K562 (cell line): ENCODE results near the gene KDM2A. TPM values are rescaled to one million over a fixed set of nuclear protein-coding genes. Genes with fewer than 3 reads are reported as not detected.

Experiments used
- ATAC-seq: fragments of 200-7000 bp; cut with Tn5 transposase; 3 replicates; pipeline ENCODE4 v1.9.1; 2020; ENCODE audit warnings: moderate library complexity
- BruUV-seq: library from RNA; stranded (reverse); fragments of 400-500 nt; replicated peaks from 2 replicates; lab custom pipeline; 2021; lab: Mats Ljungman, UMichigan
- CTCF ChIA-PET: fragments of 300-600 bp; formaldehyde crosslinking; extraction: SDS; loops from one replicate; lab custom pipeline; 2021; ENCODE audit warnings: low intra/inter-chr PET ratio; lab: Yijun Ruan, JAX
- POLR2A ChIA-PET: fragments of 300-600, 350-650 bp; sonication (Branson Sonifier 250); formaldehyde crosslinking; extraction: SDS; loops from one replicate; lab custom pipeline; 2021; ENCODE audit warnings: antibody characterized with exemption, inconsistent platforms; lab: Yijun Ruan, JAX
- DNase-seq, 4 experiments: peaks; one replicate each; pipeline versions ENCODE4 v3.0.0 to v3.0.0-alpha.2; 2011 to 2018; ENCODE audit warnings: low spot score in 3 of 4, mixed read lengths in 3 of 4; ENCODE audit errors: extremely low read depth in 1 of 4
- FAIRE-seq: peaks from 2 replicates; lab custom pipeline; 2011; peaks lifted over from hg19 to GRCh38; lab: Jason Lieb, UNC
- H2AFZ ChIP-seq: 2 replicates; pipeline ENCODE4 v1.6.0; 2011; ENCODE audit warnings: low read depth, low read length, control low read depth, inconsistent platforms
- H3K27ac ChIP-seq: fragments of 200-600 bp; 3 replicates; pipeline ENCODE4 v1.8.0; 2011; ENCODE audit warnings: low read depth, mild to moderate bottlenecking, control low read depth, inconsistent platforms, low read length, moderate library complexity, mixed read lengths; ENCODE audit errors: extremely low read depth
- H3K27me3 ChIP-seq, 2 experiments: fragments of 300-600 bp in 1 of 2; 2 replicates in 1 of 2; 3 replicates in 1 of 2; pipeline versions ENCODE4 v1.6.0 to v1.8.0; 2011; ENCODE audit warnings: inconsistent platforms in 2 of 2, low read length in 2 of 2, mild to moderate bottlenecking in 1 of 2, mixed read lengths in 1 of 2, moderate library complexity in 1 of 2; ENCODE audit not compliant: control insufficient read depth in 2 of 2, insufficient read depth in 2 of 2
- H3K36me3 ChIP-seq: fragments of 300-600 bp; 3 replicates; pipeline ENCODE4 v1.8.0; 2011; ENCODE audit warnings: mild to moderate bottlenecking, low read length, inconsistent platforms; ENCODE audit not compliant: control insufficient read depth, insufficient read depth
- H3K4me1 ChIP-seq, 2 experiments: fragments of 200-600 bp in 1 of 2; replicated peaks in 1 of 2; 2 replicates in 1 of 2; 3 replicates in 1 of 2; pipeline versions ENCODE4 v1.5.1 to v1.8.0; 2011; ENCODE audit warnings: inconsistent platforms in 2 of 2, low read length in 2 of 2, mild to moderate bottlenecking in 1 of 2, mixed read lengths in 1 of 2, moderate library complexity in 1 of 2; ENCODE audit not compliant: control insufficient read depth in 2 of 2, insufficient read depth in 2 of 2
- H3K4me2 ChIP-seq: 2 replicates; pipeline ENCODE4 v1.6.1; 2011; ENCODE audit warnings: low read length, control low read depth, inconsistent platforms, mixed read lengths; ENCODE audit not compliant: insufficient read depth
- H3K4me3 ChIP-seq: fragments of 200-600 bp; sonication (generic), shearing (Covaris generic); 2 replicates; pipeline ENCODE4 v1.5.1; 2016; ENCODE audit warnings: control low read depth, inconsistent platforms
- H3K79me2 ChIP-seq: fragments of 200-600 bp; 3 replicates; pipeline ENCODE4 v1.8.0; 2011; ENCODE audit warnings: low read length, inconsistent platforms; ENCODE audit not compliant: control insufficient read depth, insufficient read depth
- H3K9ac ChIP-seq, 2 experiments: 2 replicates each; pipeline versions ENCODE4 v1.6.0 to v1.6.1; 2011; ENCODE audit warnings: low read depth in 2 of 2, low read length in 2 of 2, control low read depth in 1 of 2, inconsistent platforms in 1 of 2, mild to moderate bottlenecking in 1 of 2, mixed read lengths in 1 of 2; ENCODE audit not compliant: insufficient read depth in 1 of 2
- H3K9me1 ChIP-seq: one replicate; pipeline ENCODE4 v1.6.0; 2011; ENCODE audit warnings: inconsistent platforms, mild to moderate bottlenecking, low read length, moderate library complexity; ENCODE audit not compliant: control insufficient read depth, insufficient read depth
- H3K9me3 ChIP-seq: replicated peaks from 2 replicates; pipeline ENCODE4 v1.5.1; 2011; ENCODE audit warnings: low read depth, low read length, inconsistent platforms; ENCODE audit not compliant: control insufficient read depth, insufficient read depth
- H4K20me1 ChIP-seq: replicated peaks from 2 replicates; pipeline ENCODE4 v1.6.1; 2011; ENCODE audit warnings: low read length, inconsistent platforms, mixed read lengths; ENCODE audit not compliant: control insufficient read depth, insufficient read depth
- GTF3C2 ChIP-seq: IDR thresholded peaks from 3 replicates; pipeline ENCODE4 v1.6.1; 2011; ENCODE audit warnings: borderline replicate concordance, mild to moderate bottlenecking, moderate library complexity; ENCODE audit not compliant: insufficient read length; ENCODE audit errors: extremely low read depth
- HES1 ChIP-seq: fragments of 450-650 bp; IDR thresholded peaks from 2 replicates; pipeline ENCODE4 v1.6.1; 2016; ENCODE audit warnings: low read depth, mild to moderate bottlenecking, moderate library complexity
- PKNOX1 ChIP-seq: fragments of 450-650 bp; IDR thresholded peaks from 2 replicates; pipeline ENCODE4 v1.6.1; 2016
- PML ChIP-seq: IDR thresholded peaks from 2 replicates; pipeline ENCODE4 v1.6.1; 2012; ENCODE audit warnings: low read length, inconsistent platforms
- POLR2AphosphoS5 ChIP-seq: IDR thresholded peaks from 2 replicates; pipeline ENCODE4 v1.6.1; 2011; ENCODE audit warnings: mild to moderate bottlenecking, low read depth, low read length, moderate library complexity; ENCODE audit not compliant: control insufficient read depth, insufficient read depth
- STAT6 ChIP-seq: sonication (generic); formaldehyde crosslinking; IDR thresholded peaks from 2 replicates; pipeline ENCODE4 v1.8.1; 2023; ENCODE audit warnings: mild to moderate bottlenecking, missing genetic modification reagents
- THAP12 ChIP-seq: fragments of 250-450 bp; sonication (Bioruptor Pico); IDR thresholded peaks from 2 replicates; pipeline ENCODE4 v1.9.0; 2021; ENCODE audit warnings: mild to moderate bottlenecking, inconsistent platforms
- ZC3H8 ChIP-seq: fragments of 450-650 bp; IDR thresholded peaks from 2 replicates; pipeline ENCODE4 v1.6.1; 2017
- WGBS: fragments of 100-300 bp; shearing (Covaris generic); methylation state at CpG from one replicate; pipeline ENCODE4 v1.1.6; 2016; ENCODE audit warnings: low coverage, mixed read lengths; ENCODE audit not compliant: insufficient coverage; ENCODE audit errors: missing lambda C conversion rate; 5-methylcytosine and 5-hydroxymethylcytosine counted together
- in situ Hi-C: fragments of 300-500 bp; cut with MboI; formaldehyde crosslinking; loops from 4 replicates; pipeline ENCODE4 v1.15.0; 2018; ENCODE audit warnings: inconsistent platforms, mixed read lengths
- intact Hi-C: fragments of 100-400 bp; cut with micrococcal nuclease; formaldehyde crosslinking; loops from 2 replicates; pipeline ENCODE4 v1.14.2; 2022
- polyA plus RNA-seq, 8 experiments: library from polyadenylated mRNA; depleted of rRNA in 4 of 8; stranded (reverse) in 5 of 8; unstranded in 3 of 8; fragments of >200 nt; fragmentation: Nextera tagmentation in 2 of 8; fragmentation: Illumina TruSeq in 1 of 8; extraction: Ambion mirVana in 2 of 8; extraction: Trizol in 1 of 8; gene quantifications; 2 replicates each; pipeline versions ENCODE4 v1.2.1 to v1.2.3, GENCODE V29; 2011 to 2014; ENCODE audit warnings: inconsistent platforms in 1 of 8, missing spikeins in 1 of 8
- total RNA-seq, 7 experiments: library from RNA; depleted of rRNA in 6 of 7; stranded (reverse); fragments of >200 nt in 6 of 7; fragmentation: Illumina TruSeq in 2 of 7; extraction: Trizol in 2 of 7; gene quantifications; 2 replicates each; pipeline versions ENCODE4 v1.2.1 to v1.2.3, GENCODE V29; 2011 to 2021; ENCODE audit warnings: low replicate concordance in 1 of 7

KDM2A gene
- total and polyA plus RNA-seq, 9 of the 15 experiments (the other 6 are each of a cell fraction or from before 2014, with no cell fraction given): 5.0 to 39.3 (median 21.3) TPM

- TF ChIP-seq PKNOX1: peak; percentile 35; the same call in 1 of the 2 replicates
- TF ChIP-seq HES1: peak; percentile 65; the same call in 1 of the 2 replicates
Measured at GRCh38 chr11:67195971-67196456, 77.0 kb downstream of the KDM2A start (continued).

- H3K9ac ChIP-seq: no peak overlapping the region
- in situ Hi-C loops: no loop called here
- FAIRE-seq: no peak
Measured at GRCh38 chr11:67197606-67198005, 78.5 kb downstream of the KDM2A start.

More at GRCh38 chr11:67197606-67198005, 78.5 kb downstream of the KDM2A start:
- TF ChIP-seq POLR2AphosphoS5: no peak
- no peak for TF ChIP-seq GTF3C2
- no peak for TF ChIP-seq STAT6 (CRISPR knock-in tag)
- TF ChIP-seq PML: no peak
- no peak for TF ChIP-seq THAP12
- no peak for TF ChIP-seq ZC3H8
- WGBS: 71% methylated on average over 1 of the region's 1 CpG
- intact Hi-C loops: no loop called here
- Histone ChIP-seq H4K20me1 (no peaks in the 10 kb centered on the region), H3K4me1 (no peaks in the 10 kb centered on the region), H2AFZ (no peak overlapping the region), H3K9me3 (no peaks in the 10 kb centered on the region), H3K4me2 (no peak overlapping the region), H3K36me3 (peaks cover 18% of the 10 kb centered on the region; the same call in 2 of the 3 replicates), H3K27me3 (no peaks in the 10 kb centered on the region), H3K79me2 (no peaks in the 10 kb centered on the region), H3K9me1 (no peaks in the 10 kb centered on the region), H3K4me3 (no peak overlapping the region), H3K27ac (no peak overlapping the region)
- CTCF ChIA-PET: no interaction called here
- no peak for ATAC-seq
- no TSS peak for BruUV-seq
- no peak for DNase-seq
- POLR2A ChIA-PET: no interaction called here
